ENCODE data around the gene BEGAIN.

DNA sequence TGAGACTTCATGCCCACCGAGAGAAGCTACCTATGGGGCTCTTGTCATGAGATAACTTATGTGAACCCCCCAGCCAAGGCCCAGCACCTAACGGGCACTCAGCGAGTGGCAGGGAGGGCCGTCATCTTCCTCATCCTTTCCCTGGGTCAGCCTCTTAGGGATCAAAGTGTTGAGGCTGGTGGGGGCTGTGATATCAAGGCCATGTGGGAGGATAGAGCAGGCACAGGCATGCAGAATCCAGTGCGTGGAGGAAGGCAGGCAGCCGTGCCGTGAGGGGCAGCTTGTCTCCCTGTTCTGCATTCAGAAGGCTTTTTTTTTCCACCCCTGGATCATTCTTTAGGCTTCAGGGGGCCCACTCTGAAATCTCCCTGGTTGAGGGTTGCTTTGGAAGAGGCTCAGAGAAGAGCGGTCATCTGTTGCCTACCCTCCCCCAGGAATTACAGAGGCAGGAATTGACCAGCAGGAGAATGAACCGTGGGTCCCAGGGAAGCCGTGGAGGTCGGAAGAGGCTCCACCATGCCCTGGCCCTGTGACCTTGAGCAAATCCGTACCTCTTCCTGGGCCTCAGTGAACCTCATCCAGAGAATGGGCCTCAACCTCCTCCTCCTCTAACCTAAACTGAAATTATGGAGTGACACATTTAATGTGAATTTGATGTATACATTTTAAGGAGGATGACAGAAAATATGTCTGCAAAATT lies 62.8 kb downstream of the BEGAIN start:
- TF ChIP-seq, protein P1, sequence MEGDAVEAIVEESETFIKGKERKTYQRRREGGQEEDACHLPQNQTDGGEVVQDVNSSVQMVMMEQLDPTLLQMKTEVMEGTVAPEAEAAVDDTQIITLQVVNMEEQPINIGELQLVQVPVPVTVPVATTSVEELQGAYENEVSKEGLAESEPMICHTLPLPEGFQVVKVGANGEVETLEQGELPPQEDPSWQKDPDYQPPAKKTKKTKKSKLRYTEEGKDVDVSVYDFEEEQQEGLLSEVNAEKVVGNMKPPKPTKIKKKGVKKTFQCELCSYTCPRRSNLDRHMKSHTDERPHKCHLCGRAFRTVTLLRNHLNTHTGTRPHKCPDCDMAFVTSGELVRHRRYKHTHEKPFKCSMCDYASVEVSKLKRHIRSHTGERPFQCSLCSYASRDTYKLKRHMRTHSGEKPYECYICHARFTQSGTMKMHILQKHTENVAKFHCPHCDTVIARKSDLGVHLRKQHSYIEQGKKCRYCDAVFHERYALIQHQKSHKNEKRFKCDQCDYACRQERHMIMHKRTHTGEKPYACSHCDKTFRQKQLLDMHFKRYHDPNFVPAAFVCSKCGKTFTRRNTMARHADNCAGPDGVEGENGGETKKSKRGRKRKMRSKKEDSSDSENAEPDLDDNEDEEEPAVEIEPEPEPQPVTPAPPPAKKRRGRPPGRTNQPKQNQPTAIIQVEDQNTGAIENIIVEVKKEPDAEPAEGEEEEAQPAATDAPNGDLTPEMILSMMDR (conservative IDR thresholded peaks at IDR 0.05) = no peak
- TF ChIP-seq EZH2 (IDR thresholded peaks at IDR 0.05; ENCODE audit: low read depth) = no peak
